ENCODE data around the gene PIP4K2C.

Gene PIP4K2C

DNA sequence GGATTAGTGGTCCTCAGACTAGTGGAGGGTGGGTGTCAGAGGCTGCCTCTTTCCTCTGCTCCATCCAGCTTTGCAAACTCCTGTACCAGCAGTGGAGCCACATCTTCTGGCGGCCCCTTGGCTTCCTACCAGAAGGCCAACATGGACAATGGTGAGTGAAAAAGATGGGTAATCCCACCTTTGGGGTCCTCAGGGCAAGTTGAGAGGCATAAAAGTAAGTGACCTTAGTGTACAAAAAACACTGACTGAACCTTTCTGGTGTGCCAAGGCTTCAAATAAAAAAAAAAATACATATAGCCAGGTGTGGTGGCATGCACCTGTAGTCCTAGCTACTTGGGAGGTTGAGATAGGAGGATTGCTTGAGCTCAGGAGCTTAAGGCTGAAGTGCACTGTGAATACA, 9.2 kb upstream of the PIP4K2C start:
- no peak for TF ChIP-seq EZH2phosphoT487 (conservative IDR thresholded peaks at IDR 0.05; ENCODE audit: low read length)
- TF ChIP-seq, protein P1, sequence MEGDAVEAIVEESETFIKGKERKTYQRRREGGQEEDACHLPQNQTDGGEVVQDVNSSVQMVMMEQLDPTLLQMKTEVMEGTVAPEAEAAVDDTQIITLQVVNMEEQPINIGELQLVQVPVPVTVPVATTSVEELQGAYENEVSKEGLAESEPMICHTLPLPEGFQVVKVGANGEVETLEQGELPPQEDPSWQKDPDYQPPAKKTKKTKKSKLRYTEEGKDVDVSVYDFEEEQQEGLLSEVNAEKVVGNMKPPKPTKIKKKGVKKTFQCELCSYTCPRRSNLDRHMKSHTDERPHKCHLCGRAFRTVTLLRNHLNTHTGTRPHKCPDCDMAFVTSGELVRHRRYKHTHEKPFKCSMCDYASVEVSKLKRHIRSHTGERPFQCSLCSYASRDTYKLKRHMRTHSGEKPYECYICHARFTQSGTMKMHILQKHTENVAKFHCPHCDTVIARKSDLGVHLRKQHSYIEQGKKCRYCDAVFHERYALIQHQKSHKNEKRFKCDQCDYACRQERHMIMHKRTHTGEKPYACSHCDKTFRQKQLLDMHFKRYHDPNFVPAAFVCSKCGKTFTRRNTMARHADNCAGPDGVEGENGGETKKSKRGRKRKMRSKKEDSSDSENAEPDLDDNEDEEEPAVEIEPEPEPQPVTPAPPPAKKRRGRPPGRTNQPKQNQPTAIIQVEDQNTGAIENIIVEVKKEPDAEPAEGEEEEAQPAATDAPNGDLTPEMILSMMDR (IDR thresholded peaks at IDR 0.05; ENCODE audit: insufficient read depth, low read length, poor library complexity, severe bottlenecking): no peak
- no peaks in the 10 kb centered on the region for H3K9me3 ChIP-seq (ENCODE audit: insufficient read depth, low read length)
- H3K9me2 ChIP-seq (replicated peaks; ENCODE audit: insufficient read depth, low read length): no peaks in the 10 kb centered on the region
- no peaks in the 10 kb centered on the region for H3K79me2 ChIP-seq (ENCODE audit: insufficient read depth, low read length)
- H3K27ac ChIP-seq (ENCODE audit: low read depth, low read length): no peak overlapping the region
- H3K36me3 ChIP-seq (ENCODE audit: low read length): no peaks in the 10 kb centered on the region
- H3K4me3 ChIP-seq (ENCODE audit: insufficient read depth, low read length, poor library complexity, severe bottlenecking): no peak overlapping the region
- no peak overlapping the region for H2AFZ ChIP-seq (ENCODE audit: low read depth, low read length, severe bottlenecking)
- no peaks in the 10 kb centered on the region for H3K27me3 ChIP-seq (ENCODE audit: low read length)
- H3K9ac ChIP-seq (ENCODE audit: low read length): no peak overlapping the region
- no peak overlapping the region for H3K4me2 ChIP-seq (ENCODE audit: low read depth, low read length, poor library complexity, severe bottlenecking)
- no peaks in the 10 kb centered on the region for H3F3A ChIP-seq (ENCODE audit: insufficient read depth)
- no peaks in the 10 kb centered on the region for H4K20me1 ChIP-seq (ENCODE audit: low read depth, low read length)

DNA sequence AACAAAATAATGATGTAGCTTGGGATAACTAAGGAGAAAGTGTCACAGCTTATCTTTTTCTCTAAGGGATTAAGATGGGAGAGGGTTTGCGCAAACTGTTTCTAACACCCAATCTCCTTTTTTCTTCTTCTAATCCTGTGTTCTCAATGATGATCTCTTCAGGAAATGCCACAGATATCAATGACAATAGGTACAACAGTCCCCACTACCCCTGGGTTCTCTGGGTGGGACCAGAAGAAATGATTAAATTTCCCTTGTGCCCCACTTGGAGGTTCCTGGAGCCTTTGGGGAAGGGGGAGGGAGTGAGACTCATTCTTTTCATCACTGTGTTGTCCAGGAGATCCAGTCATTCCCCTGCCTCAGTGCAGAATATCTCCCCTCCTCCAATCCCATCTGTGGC, 8.6 kb upstream of the PIP4K2C start:
- Histone ChIP-seq H3K27me3 (ENCODE audit: low read length) (no peaks in the 10 kb centered on the region), H3K9me3 (ENCODE audit: insufficient read depth, low read length) (no peaks in the 10 kb centered on the region), H3K9ac (ENCODE audit: low read length) (no peak overlapping the region), H3K9me2 (replicated peaks; ENCODE audit: insufficient read depth, low read length) (no peaks in the 10 kb centered on the region), H3K79me2 (ENCODE audit: insufficient read depth, low read length) (no peaks in the 10 kb centered on the region), H3K4me2 (ENCODE audit: low read depth, low read length, poor library complexity, severe bottlenecking) (no peak overlapping the region), H3F3A (ENCODE audit: insufficient read depth) (no peaks in the 10 kb centered on the region), H3K36me3 (ENCODE audit: low read length) (no peaks in the 10 kb centered on the region), H4K20me1 (ENCODE audit: low read depth, low read length) (no peaks in the 10 kb centered on the region), H2AFZ (ENCODE audit: low read depth, low read length, severe bottlenecking) (no peak overlapping the region), H3K27ac (ENCODE audit: low read depth, low read length) (no peak overlapping the region), H3K4me3 (ENCODE audit: insufficient read depth, low read length, poor library complexity, severe bottlenecking) (no peak overlapping the region)
- TF ChIP-seq, protein P1 (IDR thresholded peaks at IDR 0.05; ENCODE audit: insufficient read depth, low read length, poor library complexity, severe bottlenecking): no peak
- TF ChIP-seq EZH2phosphoT487 (conservative IDR thresholded peaks at IDR 0.05; ENCODE audit: low read length): no peak

DNA sequence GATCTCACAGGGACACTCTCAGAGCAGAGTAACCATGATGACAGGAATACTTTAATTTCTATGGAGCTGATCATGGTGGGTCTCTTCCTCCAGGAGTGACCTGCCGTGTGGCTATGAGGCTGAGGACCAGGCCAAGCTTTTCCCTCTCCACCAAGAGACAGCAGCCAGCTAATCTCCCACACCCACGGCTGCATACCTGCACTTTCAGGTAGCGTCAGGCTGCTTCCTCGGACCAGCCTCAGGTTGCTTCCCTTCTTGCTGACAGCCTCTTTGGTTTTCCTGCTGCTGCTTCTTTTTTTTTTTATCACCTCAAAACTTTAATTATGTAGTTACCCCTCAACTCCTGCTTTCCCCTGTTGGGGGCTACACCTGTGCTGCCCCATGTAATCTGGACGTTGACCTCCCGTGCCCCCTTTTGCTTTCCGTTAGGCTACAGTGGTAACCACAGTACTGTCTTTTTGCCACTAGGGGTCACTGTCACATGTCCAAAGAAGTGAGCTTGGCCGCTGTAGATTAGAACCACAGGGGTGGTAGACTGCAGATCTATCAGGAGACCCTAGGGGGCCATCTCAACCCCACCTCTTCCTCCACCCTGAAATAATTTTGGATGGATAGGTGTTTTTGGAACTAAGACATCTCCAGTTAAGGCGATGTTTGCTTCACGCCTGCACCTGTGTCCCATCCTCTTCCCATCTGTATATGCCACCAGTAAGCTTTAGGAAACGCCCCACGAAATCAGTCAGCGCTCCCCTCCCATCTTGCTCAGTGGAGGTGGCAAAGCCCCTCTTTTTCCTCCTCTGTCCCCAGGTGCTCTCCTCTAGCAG, 7.8 kb upstream of the PIP4K2C start:
- TF ChIP-seq, protein P1 (IDR thresholded peaks at IDR 0.05; ENCODE audit: insufficient read depth, low read length, poor library complexity, severe bottlenecking): peak; percentile 98
- TF ChIP-seq EZH2phosphoT487 (conservative IDR thresholded peaks at IDR 0.05; ENCODE audit: low read length): no peak
- H3K4me2 ChIP-seq (ENCODE audit: low read depth, low read length, poor library complexity, severe bottlenecking): no peak overlapping the region
- no peaks in the 10 kb centered on the region for H3K36me3 ChIP-seq (ENCODE audit: low read length)
- H3F3A ChIP-seq (ENCODE audit: insufficient read depth): no peaks in the 10 kb centered on the region
- H2AFZ ChIP-seq (ENCODE audit: low read depth, low read length, severe bottlenecking): no peak overlapping the region
- no peaks in the 10 kb centered on the region for H3K9me3 ChIP-seq (ENCODE audit: insufficient read depth, low read length)
- H4K20me1 ChIP-seq (ENCODE audit: low read depth, low read length): no peaks in the 10 kb centered on the region
- no peak overlapping the region for H3K27ac ChIP-seq (ENCODE audit: low read depth, low read length)
- no peak overlapping the region for H3K9ac ChIP-seq (ENCODE audit: low read length)
- no peak overlapping the region for H3K4me3 ChIP-seq (ENCODE audit: insufficient read depth, low read length, poor library complexity, severe bottlenecking)
- no peaks in the 10 kb centered on the region for H3K79me2 ChIP-seq (ENCODE audit: insufficient read depth, low read length)
- H3K27me3 ChIP-seq (ENCODE audit: low read length): no peaks in the 10 kb centered on the region
- H3K9me2 ChIP-seq (replicated peaks; ENCODE audit: insufficient read depth, low read length): no peaks in the 10 kb centered on the region
